Limb (tissue), 2 donors: ENCODE data around the gene PPP1R13B.
"Not testable (repeated sequence)": the region's sequence is repeated elsewhere in the genome, so short reads cannot be mapped to it uniquely, and the experiment has no call there.

ENCODE experiments used
- DNase-seq, 2 donors: peaks; one replicate each; pipeline ENCODE4 v3.0.0-alpha.2; 2016; ENCODE audit errors: extremely low spot score in 2 of 2

The PPP1R13B gene

DNA sequence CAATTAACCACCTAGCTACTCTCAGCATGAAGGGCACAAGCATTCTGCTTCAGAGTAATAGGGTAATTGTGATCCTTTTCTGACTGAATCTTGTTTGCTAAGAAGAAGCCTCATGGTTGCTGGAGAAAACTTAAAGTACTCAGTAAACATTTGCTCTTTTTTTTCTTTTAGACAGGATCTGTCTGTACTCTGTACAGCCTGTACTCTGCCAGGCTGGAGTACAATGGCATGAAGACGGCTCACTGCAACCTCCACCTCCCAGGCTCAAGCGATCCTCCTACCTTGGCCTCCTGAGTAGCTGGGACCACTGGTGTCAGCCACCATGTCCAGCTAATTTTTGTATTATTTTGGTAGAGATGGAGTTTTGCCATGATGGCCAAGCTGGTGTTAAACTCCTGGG is 12.4 kb downstream of the PPP1R13B start:
- DNase-seq = no peak

DNA sequence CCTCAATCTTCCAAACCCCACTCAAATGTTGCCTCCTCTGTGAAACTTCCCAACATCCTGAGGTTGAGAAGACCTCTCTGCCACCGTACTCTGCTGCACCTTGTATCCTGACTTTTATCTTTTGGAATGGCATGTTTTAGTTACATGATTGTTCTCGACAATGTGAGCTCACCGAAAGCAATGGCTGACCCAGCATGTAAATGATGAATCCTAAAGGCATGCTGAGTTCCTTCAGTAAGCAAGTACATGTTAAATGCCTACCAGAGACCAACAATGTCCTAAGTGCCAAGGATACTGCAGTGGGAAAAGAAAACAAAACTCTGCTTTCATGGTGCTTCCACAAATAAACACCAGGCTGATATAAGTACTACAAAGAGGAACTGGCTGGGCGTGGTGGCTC is 13.7 kb downstream of the PPP1R13B start:
- no peak for DNase-seq

DNA sequence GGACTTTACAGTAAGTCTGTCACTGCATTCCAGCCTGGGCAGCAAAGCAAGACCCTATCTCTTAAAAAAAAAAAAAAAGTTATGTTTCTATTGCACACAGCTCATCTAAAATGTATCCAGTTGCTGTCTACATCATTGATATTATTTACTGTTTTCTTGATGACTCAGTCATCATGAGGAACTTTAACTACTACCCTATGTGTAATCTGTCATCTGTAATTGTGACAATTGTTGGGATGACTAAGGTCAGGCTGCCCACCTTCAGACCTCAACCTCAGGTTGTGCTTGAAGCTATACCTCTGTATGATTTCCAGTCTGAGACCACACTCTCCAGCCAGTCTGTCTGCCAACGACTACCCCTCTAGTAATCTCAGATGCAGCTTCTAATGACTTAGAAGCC is 15.3 kb downstream of the PPP1R13B start:
- DNase-seq = no peak

DNA sequence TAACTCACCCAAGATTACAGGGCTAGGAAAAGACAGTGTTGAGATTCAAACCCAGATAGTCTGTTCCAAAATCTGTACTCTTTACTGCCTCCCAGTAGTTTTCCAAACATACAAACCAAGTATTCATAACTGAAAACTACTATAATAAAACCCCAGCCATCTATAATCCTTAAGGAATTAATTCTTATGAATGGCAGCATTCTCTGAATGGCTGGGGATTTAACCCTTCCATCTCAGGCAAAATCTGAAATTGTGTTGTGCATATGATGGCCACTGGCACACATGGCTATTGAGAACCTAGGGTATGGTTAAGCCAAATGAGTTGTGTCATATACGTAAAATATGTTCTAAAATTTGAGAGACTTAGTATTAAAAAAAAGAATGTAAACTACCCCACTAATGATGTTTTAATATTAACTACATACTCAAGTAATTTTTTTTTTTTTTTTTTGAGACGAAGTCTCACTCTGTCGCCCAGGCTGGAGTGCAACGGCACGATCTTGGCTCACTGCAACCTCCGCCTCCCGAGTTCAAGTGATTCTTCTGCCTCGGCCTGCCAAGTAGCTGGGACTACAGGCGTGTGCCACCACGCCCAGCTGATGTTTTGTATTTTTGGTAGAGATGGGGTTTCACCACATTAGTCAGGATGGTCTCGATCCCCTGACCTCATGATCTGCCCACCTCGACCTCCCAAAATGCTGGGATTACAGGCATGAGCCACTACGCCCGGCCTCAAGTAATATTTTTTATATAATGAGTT is 16.7 kb downstream of the PPP1R13B start:
- no peak for DNase-seq

DNA sequence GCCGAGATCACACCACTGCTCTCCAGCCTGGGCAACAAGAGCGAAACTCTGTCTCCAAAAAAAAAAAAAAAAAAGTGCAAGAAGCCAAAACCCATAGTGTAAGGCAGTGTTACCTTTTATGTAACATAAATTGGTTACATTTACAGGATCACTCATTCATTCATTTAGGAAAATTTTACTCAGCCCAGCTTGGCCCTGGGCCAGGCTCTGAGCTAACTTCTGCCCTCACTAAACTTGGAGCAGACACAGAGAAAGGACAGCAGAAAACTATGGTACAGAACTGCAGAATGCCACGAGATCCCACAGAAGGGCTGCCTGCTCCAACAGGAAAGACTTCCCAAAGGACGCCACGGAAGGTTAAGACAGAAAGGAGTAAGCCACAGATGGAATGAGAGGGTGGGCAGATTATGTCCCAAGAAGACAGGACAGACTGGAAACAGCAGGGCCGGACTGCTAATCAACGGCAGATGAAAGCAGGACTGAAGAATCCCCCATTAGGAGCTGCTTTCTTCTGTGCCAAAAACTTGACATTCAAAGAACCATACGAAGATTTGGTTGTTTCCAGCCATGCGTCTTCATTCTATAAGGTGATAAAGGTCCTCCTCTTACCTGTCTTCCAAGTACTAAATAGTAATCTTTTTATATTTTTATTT is 18.9 kb downstream of the PPP1R13B start:
- DNase-seq = peak in 1 of 2 donors; percentile 51

DNA sequence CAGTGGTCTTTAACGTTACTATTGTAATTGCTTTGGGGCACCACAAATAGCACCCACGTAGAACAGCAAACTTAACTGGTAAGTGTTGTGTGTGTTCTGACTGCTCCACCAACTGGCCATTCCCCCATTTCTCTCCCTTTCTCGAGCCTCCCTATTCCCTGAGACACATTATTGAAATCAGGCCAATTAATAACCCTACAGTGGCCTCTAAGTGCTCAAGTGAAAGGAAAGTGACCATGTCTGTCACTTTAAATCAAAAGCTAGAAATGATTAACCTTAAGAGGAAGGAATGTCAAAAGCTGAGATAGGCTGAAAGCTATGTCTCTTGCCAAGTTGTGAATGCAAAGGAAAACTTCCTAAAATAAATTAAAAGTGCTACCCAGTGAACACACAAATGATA is 22.3 kb downstream of the PPP1R13B start:
- DNase-seq = no peak

DNA sequence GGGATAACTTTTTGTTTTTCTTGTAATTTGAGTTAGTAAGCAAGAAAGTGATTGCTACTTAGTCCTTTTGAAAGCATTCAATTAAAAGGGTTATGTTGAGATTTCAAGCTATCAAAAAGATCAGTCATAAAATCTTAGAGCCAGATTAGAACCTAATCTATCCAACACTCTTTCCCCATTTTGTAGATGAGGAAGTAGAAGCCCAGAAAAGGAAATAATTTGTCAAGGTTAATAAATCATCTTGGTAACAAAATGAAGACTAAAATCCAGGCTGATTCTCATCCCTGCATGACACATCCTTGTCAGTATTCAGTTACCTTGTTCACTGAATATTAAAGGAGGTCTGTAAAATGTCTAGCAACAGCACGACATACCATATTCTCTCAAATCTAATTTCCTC is 26.5 kb downstream of the PPP1R13B start:
- no peak for DNase-seq

DNA sequence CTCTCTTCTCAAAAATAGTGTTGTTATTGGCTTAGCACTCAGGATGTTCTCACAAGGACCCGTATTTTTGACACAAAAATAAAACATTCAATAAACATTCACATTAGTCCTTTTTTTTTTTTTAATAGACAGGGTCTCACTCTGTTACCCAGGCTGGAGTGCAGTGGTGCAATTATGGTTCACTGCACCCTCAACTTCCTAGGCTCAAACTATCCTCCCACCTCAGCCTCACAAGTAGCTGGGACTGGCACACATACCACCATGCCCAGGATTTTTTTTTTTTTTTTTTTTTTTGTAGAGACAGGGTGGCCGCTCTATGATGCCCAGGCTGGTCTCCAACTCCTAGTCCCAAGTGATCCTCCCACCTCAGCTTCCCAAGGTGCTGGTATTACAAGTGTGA is 27.0 kb downstream of the PPP1R13B start:
- no peak for DNase-seq

DNA sequence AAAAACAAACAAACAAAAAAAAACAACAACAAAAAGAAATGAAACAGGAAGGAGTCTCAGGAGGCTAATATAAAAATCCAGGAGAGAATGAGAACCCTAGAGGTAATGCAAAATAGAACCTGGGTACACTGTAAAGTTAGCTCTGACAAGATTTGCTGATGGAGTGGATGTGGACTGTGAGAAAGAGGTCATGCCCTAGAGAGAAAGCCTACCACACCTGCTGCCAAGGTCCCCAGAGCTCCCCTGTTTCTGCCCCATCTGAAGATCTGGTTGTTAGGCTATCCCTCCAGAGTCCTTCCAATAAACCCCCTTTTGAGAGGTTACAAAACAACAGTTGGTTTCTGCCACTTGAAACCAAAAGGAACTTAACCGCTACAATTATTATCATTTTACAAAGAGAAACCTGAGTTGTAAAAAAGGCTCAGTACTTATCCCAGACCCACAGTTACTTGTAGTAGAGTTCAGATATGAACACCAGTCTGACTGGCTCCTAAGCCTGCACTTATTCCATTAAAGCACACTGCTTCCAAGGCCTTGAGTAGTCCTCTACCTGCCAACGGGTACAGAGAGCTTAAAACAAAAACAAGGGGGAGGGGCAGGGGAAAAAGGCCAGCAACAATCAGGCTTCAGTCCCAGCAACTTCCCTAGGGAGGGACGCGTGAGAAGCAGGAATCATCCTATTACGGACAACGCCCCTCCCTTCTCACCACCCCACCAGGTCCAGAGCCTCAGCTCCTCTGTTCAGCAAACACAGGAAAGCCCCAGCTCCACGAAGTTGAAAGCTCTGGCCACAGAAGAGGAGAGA is 27.7 kb downstream of the PPP1R13B start:
- DNase-seq = peak; percentile 15 to 58

DNA sequence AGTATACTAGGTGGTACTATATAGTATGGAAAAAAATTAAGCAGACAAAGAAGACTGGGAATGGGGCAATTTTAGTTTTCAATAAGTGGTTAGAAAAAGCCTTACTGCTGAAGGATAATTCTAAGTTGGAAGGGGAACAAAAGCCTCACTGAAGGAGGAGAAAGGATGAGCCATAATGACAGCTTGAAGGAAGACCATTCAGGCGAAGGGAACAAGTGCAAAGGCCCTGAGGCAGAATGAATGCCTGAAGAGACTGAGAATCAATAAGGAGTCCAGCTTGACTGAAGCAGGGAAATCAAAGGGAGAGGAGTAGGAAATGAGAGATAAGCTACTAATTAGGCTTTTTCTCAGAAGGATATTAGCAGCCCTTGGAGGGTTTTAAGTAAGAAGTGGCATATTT is 28.5 kb downstream of the PPP1R13B start:
- no peak for DNase-seq

DNA sequence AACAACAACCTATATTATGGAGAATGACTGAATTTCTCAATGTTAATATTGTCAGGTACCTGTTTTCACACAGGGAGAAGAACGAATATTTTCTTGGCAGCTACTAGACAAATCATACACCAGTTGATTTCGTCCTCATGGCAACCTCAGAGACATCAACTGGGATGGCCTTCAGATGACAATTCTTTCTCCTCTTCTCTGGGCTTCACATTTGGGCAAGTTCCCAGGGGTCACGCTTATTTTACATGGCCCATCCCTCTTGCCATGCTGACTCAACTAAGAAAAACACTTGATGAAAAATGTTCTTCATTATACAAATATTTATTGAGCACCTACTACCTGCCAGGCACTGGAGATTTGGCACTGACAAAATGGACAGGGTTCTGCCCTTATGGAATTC is 29.0 kb downstream of the PPP1R13B start:
- no peak for DNase-seq

DNA sequence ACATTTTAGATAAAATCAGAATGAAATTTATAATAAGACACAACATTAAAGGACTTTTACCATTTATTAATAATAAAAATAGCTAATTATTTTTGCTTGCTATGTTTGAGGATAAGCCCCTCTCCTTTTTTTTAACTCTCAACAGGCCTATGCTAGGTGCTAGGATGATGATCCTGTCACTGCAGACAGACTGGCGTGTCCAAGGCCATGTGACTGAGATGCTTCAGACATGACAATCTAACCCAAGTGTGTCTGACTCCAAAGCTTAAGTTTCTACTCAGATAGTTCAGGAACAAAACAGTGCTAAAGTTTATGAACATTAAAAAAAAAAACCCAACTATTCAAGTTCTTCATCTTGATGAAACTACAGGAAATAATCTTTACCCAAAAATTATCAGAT is 29.8 kb downstream of the PPP1R13B start:
- no peak for DNase-seq

DNA sequence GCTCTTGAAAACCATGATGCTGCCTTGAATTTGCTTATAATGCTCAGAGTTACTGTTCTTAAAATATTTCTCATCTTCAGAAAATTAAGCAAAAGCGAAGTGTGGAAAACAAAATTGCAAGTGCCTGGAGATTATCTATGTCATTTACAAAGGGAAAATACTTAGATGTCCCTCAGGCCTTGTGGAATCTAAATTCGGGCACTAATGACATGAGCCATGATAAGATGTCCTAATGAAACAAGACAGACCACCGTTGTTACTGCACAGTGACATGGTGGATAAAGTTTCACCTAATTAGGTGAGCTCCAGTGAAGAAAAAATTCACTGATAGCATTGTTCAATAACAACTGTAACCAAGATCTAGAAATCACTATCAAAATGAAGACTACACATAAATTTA is 30.4 kb downstream of the PPP1R13B start:
- DNase-seq = no peak

DNA sequence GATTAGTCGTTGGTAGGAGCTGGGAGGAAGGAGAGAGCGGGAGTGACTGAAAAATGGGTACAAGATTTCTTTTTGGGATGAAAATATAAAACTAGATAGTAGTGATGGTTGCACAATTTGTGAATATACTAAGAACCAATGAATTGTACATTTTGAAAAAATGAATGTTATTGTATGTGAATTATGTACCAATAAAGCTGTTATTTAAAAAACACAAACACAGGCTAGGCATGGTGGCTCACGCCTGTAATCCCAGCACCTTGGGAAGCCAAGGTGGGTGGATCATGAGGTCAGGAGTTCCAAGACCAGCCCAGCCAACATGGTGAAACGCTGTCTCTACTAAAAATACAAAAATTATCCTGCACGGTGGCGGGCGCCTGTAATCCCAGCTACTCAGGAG is 32.1 kb downstream of the PPP1R13B start:
- DNase-seq = no peak

DNA sequence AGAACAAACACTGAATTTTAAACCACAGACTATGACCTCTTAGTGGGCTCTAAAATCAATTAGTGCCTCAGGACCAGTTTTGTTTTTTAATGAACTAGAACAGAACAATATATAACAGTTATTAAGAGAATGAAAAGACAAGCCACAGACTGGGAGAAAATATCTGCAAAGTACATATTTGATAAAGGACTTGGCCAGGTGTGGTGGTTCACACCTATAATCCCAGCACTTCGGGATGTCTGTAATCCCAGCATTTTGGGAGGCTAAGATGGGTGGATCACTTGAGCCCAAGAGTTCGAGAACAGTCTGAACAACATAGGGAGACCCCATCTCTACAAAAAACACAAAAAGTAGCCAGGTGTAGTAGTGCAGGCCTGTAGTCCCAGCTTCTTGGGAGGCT is 36.2 kb downstream of the PPP1R13B start:
- DNase-seq = no peak

DNA sequence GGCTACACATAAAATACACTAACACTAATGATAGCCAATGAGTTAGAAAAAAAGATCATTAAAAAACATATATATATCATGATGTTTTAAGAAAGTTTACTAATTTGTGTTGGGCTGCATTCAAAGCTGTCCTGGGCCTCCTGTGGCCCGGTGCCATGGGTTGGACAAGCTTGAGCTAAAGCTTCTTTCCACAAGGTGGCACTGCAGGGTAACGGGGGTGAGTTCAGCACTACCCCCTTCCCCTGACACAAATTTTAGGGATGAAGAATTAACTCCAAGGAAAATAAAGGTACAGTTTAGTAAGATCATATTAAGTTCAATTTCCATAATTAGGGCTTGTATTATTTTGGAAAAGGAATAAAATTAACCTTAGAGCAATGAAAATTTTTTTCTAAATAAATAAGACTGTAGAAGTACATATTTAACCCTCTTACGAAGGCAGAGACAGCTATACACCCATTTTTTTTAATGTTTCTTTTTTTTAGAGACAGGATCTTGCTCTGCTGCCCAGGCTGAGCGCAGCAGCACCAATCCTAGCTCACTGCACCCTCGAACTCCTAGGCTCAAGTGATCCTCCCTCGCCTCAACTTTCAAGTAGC is 38.9 kb downstream of the PPP1R13B start:
- DNase-seq = peak; percentile 63 to 76

DNA sequence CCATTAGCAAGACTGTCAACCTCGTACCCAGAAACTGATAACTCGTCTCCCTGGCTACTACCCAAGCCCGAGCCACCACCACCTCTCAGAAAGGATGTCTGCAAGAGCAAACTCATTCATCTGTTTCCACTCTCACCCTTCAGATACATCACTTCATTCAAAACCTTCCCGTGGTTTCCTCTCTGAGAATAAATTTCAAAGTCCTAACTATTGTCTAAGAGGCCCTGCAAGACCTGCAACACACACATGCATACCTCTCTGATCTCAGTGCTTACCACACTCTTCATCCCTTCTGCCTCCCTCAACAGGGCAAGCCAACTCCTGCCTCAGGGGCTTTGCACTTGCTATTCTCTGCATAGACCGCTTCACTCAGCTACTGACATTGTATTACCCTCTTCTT is 40.6 kb downstream of the PPP1R13B start:
- no peak for DNase-seq

DNA sequence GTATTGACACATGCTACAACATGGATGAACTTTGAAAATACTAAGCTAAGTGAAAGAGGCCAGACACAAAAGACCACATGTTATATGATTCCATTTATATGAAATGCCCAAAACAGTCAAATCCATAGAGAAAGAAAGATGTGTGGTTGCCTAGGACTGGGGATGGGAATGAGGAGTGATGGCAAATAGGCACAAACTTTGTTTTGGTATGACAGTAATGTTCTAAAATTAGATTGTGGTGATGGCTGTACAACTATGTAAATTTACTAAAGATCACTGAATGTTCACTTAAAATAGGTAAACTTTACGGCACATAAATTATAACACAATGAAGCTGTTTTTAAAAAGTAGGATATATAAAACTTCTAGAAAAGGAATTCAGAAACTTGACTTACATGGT is 41.7 kb downstream of the PPP1R13B start:
- no peak for DNase-seq

DNA sequence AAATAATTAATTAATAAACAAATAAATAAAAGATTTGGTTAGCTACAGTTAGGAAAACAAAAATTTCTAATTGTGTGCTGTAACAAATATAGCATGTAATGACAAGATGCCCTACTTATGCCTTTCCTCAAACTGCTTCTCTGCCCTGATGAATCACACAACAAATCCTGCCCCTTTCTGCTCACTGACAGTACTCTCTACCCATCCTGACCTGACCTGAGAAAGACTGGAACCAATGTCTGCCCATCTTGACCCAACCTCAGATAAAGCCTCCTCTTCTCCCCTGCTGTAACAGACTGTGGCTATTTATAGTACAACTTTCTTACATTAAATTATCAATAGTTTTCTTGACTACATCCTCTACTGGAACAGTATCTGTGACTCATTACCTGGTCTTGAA is 43.7 kb downstream of the PPP1R13B start:
- no peak for DNase-seq

DNA sequence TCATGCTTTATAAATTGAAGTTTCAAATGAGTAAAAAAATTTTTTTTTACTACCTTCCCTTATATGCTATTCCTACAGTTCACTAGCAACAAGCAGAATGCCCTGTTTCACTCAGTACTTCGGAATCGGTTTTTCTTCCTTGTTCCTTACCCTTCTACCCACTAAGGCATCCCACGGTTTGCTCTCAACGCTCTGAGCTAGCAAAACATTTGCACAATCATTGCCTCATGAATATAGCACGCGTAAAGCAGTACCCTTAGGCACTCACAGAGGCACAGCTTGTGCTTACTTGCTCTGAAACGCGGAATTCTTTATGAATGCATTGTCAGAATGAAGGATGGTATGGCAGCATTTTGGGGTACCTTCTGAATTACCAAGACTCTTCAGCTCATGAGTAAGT is 45.0 kb downstream of the PPP1R13B start:
- no peak for DNase-seq

DNA sequence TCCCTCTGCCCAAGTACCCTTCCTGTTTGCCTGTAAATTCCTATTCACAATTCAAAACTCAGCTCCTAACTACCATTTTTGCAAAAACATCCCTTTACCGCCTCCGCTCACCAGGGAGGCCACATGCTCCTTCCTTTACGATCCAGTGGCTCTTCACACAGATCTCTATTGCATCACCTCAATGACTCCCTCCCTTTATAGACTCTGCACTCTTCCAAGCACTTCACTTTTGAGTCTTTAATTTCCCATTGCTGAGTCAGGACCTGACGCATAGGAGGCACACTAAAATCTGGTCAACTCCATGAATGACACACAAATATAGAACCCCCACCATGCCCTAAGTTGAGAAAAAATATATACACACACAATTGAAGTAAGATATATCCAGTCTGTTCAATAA is 45.9 kb downstream of the PPP1R13B start:
- DNase-seq = no peak

DNA sequence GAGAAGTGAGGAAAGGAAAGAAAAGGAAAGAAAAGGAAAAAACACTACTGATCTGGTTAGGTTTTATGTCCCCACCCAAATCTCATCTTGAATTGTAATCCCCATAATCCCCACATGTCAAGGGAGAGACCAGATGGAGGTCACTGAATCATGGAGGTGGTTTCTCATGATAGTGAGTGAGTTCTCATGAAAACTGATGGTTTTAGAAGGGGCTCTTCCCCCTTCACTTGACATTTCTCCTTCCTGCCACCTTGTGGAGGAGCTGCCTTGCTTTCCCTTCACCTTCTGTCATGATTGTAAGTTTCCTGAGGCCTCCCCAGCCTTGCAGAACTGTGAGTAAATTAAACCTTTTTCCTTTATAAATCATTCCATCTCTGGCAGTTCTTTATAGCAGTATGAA is 54.2 kb downstream of the PPP1R13B start:
- not testable (repeated sequence) for DNase-seq
